HG02763 (cell line): ENCODE measurements around the gene TPGS1.

Experiments used
- ATAC-seq: cut with Tn5 transposase; IDR thresholded peaks from one replicate; pipeline ENCODE4 v1.9.1; 2021; ENCODE audit warnings: mild to moderate bottlenecking, moderate library complexity; ENCODE audit not compliant: unreplicated experiment

TPGS1 gene

DNA sequence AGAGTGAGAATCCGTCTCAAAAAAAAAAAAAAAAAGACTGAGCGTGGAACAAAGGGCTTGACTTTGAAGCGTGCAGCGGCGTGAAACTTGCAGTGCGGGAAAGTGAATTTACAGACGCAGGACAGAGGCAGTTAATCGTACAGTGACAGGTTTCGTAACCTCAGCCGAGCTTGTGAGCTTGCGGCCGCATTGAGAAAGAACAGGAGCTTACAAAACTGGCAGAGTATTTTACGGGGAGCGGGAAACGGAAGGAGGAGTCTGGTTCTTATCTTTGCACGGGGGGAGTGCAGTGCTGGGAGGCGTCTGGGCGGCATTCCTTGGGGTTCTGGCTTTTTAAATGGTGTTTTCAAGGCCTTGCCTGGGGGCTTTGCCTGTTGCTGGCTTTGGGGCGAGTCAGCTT, 59.1 kb downstream of the TPGS1 start:
- ATAC-seq, result no peak

DNA sequence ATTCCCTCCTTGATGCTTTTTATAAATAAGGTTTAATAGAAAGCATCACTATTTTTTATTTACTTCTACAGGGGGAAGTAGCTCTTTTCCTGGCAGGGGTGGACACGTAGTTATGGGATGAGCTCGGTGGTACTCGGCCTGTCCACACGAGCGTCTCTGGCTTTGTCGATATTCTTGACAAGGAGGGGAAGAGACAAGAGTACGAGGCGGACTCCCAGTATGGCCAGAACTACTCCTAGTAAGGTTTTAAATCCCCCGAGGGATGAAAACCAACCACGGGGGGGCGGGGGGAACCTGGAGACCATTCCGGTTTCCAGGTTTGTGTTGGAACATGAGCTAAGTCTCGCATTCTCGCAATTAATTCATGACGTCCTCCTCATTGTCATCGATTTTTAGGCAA, 59.5 kb downstream of the TPGS1 start:
- ATAC-seq, result no peak

DNA sequence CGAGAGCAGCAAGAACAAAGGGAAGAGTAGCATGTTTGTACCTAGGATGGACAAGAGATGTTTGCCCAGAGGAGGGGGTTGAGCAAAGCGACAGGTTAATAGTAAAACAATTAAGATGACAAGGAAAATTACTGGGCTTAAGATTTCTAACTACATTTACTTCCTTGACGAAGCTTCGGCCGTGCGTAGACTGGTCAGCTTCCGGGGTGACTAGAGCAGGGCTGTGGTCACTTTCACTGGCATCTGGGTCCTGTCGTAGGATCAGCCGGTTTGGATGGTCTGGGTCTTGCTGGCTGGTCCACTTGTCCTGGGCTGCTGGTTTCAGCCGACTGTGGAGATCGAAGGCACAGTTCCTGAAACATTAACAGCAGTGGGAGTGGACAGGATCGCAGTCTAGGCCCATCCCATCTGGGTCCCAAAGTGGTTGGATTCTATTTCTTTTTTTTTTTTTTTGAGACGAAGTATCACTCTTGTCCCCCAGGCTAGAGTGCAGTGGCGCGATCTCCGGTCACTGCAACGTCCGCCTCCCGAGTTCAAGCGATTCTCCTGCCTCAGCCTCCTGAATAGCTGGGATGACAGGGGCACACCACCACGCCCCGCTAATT, 60.1 kb downstream of the TPGS1 start:
- no peak for ATAC-seq
